Neural progenitor cell (in vitro differentiated cells): ENCODE results near the gene C2orf74. TPM values are rescaled to one million over a fixed set of nuclear protein-coding genes. Genes with fewer than 3 reads are reported as not detected.

Experiments used
- DNase-seq: peaks from one replicate; pipeline ENCODE4 v3.0.0-alpha.2; 2016; ENCODE audit warnings: low spot score
- H2AFZ ChIP-seq: fragments of 200-600 bp; sonication (generic); replicated peaks from 2 replicates; pipeline ENCODE4 v1.6.1; 2016; ENCODE audit warnings: antibody characterized with exemption
- H3F3A ChIP-seq: fragments of 200-600 bp; sonication (generic); 2 replicates; pipeline ENCODE4 v1.6.1; 2016; ENCODE audit warnings: antibody characterized with exemption, low read depth
- H3K27ac ChIP-seq: fragments of 200-600 bp; sonication (generic); 2 replicates; pipeline ENCODE4 v1.5.1; 2016; ENCODE audit warnings: mild to moderate bottlenecking
- H3K27me3 ChIP-seq: fragments of 200-600 bp; sonication (generic); 2 replicates; pipeline ENCODE4 v1.6.1; 2016; ENCODE audit warnings: mild to moderate bottlenecking, moderate library complexity
- H3K36me3 ChIP-seq: fragments of 200-600 bp; sonication (generic); 2 replicates; pipeline ENCODE4 v1.5.1; 2016
- H3K4me1 ChIP-seq: fragments of 200-600 bp; sonication (generic); 2 replicates; pipeline ENCODE4 v1.6.1; 2016; ENCODE audit warnings: mixed run types
- H3K4me2 ChIP-seq: fragments of 200-600 bp; sonication (generic); 2 replicates; pipeline ENCODE4 v1.6.1; 2016
- H3K4me3 ChIP-seq: fragments of 200-600 bp; sonication (generic); 2 replicates; pipeline ENCODE4 v1.5.1; 2016
- H3K79me2 ChIP-seq: fragments of 200-600 bp; sonication (generic); 2 replicates; pipeline ENCODE4 v1.6.1; 2016; ENCODE audit warnings: low read depth
- H3K9ac ChIP-seq: fragments of 200-600 bp; sonication (generic); 2 replicates; pipeline ENCODE4 v1.6.1; 2016
- H3K9me3 ChIP-seq: fragments of 200-600 bp; sonication (generic); 2 replicates; pipeline ENCODE4 v1.5.1; 2016; ENCODE audit warnings: low read depth
- H4K20me1 ChIP-seq: fragments of 200-600 bp; sonication (generic); 2 replicates; pipeline ENCODE4 v1.6.1; 2016; ENCODE audit warnings: low read depth
- H3K27ac Mint-ChIP-seq: 3 replicates; pipeline ENCODE4 v1.8.0; 2021; ENCODE audit warnings: mixed read lengths
- H3K27me3 Mint-ChIP-seq: 2 replicates; pipeline ENCODE4 v1.8.0; 2022; ENCODE audit warnings: low read depth, mild to moderate bottlenecking, inconsistent platforms, moderate library complexity, mixed read lengths; ENCODE audit not compliant: insufficient read depth
- H3K36me3 Mint-ChIP-seq: 3 replicates; pipeline ENCODE4 v1.8.0; 2021; ENCODE audit warnings: mixed read lengths
- H3K4me1 Mint-ChIP-seq: 3 replicates; pipeline ENCODE4 v1.8.0; 2021; ENCODE audit warnings: mixed read lengths
- H3K4me3 Mint-ChIP-seq: 3 replicates; pipeline ENCODE4 v1.8.0; 2021; ENCODE audit warnings: mild to moderate bottlenecking, moderate library complexity, mixed read lengths
- H3K9me3 Mint-ChIP-seq: 3 replicates; pipeline ENCODE4 v1.8.0; 2020; ENCODE audit warnings: mixed read lengths
- CTCF ChIP-seq: fragments of 200-600 bp; sonication (generic); IDR thresholded peaks from 2 replicates; pipeline ENCODE4 v1.5.1; 2017; ENCODE audit warnings: antibody characterized with exemption, mild to moderate bottlenecking
- EZH2 ChIP-seq: fragments of 200-600 bp; sonication (generic); IDR thresholded peaks from 2 replicates; pipeline ENCODE4 v1.6.1; 2017; ENCODE audit warnings: antibody characterized with exemption, mild to moderate bottlenecking, moderate library complexity
- EZH2phosphoT487 ChIP-seq: fragments of 200-600 bp; sonication (generic); IDR thresholded peaks from 2 replicates; pipeline ENCODE4 v1.6.1; 2017; ENCODE audit warnings: antibody characterized with exemption
- total RNA-seq: library from RNA; depleted of rRNA; stranded (reverse); fragments of >200 nt; gene quantifications from 2 replicates; pipeline ENCODE4 v1.2.3, GENCODE V29; 2015; ENCODE audit warnings: low replicate concordance

The C2orf74 gene
- total RNA-seq, 1 donor from 2014 or later = 20.9 TPM

- H3K79me2 ChIP-seq = peaks cover 9% of the 10 kb centered on the region
- no peak overlapping the region for H3K4me2 ChIP-seq
- H4K20me1 ChIP-seq = no peaks in the 10 kb centered on the region
- DNase-seq = no peak
- no peak overlapping the region for H2AFZ ChIP-seq
- Mint-ChIP-seq H3K9me3 (peaks cover 2% of the 10 kb centered on the region), H3K36me3 (peaks cover 24% of the 10 kb centered on the region), H3K27me3 (peaks cover 2% of the 10 kb centered on the region), H3K27ac (no peak overlapping the region), H3K4me1 (peaks cover 5% of the 10 kb centered on the region), H3K4me3 (no peak overlapping the region)
- no peaks in the 10 kb centered on the region for H3K27me3 ChIP-seq
- H3K4me3 ChIP-seq = no peak overlapping the region
- no peaks in the 10 kb centered on the region for H3K4me1 ChIP-seq
- no peaks in the 10 kb centered on the region for H3K36me3 ChIP-seq
- TF ChIP-seq CTCF (no peak), EZH2phosphoT487 (no peak), EZH2 (no peak)
- no peak overlapping the region for H3K9ac ChIP-seq
- H3K9me3 ChIP-seq = no peaks in the 10 kb centered on the region
- no peak overlapping the region for H3K27ac ChIP-seq
- peaks cover 7% of the 10 kb centered on the region for H3F3A ChIP-seq
These were observed 12.9 kb upstream of the C2orf74 start for GRCh38 chr2:61149074-61149473.

GRCh38 chr2:61151436-61151835, 10.6 kb upstream of the C2orf74 start:
- peaks cover 2% of the 10 kb centered on the region for H3K9me3 Mint-ChIP-seq
- no peaks in the 10 kb centered on the region for H3K27me3 ChIP-seq

GRCh38 chr2:61157371-61158003, 4.5 kb upstream of the C2orf74 start:
- no peaks in the 10 kb centered on the region for H3K4me1 Mint-ChIP-seq
- H3K4me3 ChIP-seq = no peak overlapping the region
- no peak for DNase-seq
- H3K27ac Mint-ChIP-seq = no peak overlapping the region
- no peaks in the 10 kb centered on the region for H3K9me3 ChIP-seq
- H3K9ac ChIP-seq = no peak overlapping the region
- peaks cover 4% of the 10 kb centered on the region for H3K36me3 ChIP-seq
- H3K36me3 Mint-ChIP-seq = peaks cover 32% of the 10 kb centered on the region
- no peaks in the 10 kb centered on the region for H3K27me3 ChIP-seq
- no peaks in the 10 kb centered on the region for H4K20me1 ChIP-seq
- TF ChIP-seq EZH2phosphoT487 = no peak
- no peak for TF ChIP-seq EZH2
- TF ChIP-seq CTCF = no peak
- no peak overlapping the region for H3K27ac ChIP-seq
- no peaks in the 10 kb centered on the region for H3K27me3 Mint-ChIP-seq
- H3F3A ChIP-seq = no peaks in the 10 kb centered on the region
- no peaks in the 10 kb centered on the region for H3K4me1 ChIP-seq
- H3K79me2 ChIP-seq = no peaks in the 10 kb centered on the region
- no peak overlapping the region for H3K4me2 ChIP-seq
- H3K4me3 Mint-ChIP-seq = no peak overlapping the region
- H2AFZ ChIP-seq = no peak overlapping the region
- peaks cover 9% of the 10 kb centered on the region for H3K9me3 Mint-ChIP-seq

More at GRCh38 chr2:61151436-61151835, 10.6 kb upstream of the C2orf74 start:
- Histone ChIP-seq H3K9me3 (no peaks in the 10 kb centered on the region), H3K4me2 (no peak overlapping the region), H3K4me3 (no peak overlapping the region), H3K9ac (no peak overlapping the region), H3K4me1 (no peaks in the 10 kb centered on the region), H3K79me2 (no peaks in the 10 kb centered on the region), H4K20me1 (no peaks in the 10 kb centered on the region), H3F3A (peaks cover under 1% of the 10 kb centered on the region), H2AFZ (no peak overlapping the region), H3K27ac (no peak overlapping the region), H3K36me3 (no peaks in the 10 kb centered on the region)
- H3K4me3 Mint-ChIP-seq = no peak overlapping the region
- H3K36me3 Mint-ChIP-seq = peaks cover 25% of the 10 kb centered on the region
- H3K4me1 Mint-ChIP-seq = no peaks in the 10 kb centered on the region
- no peak for DNase-seq
- no peaks in the 10 kb centered on the region for H3K27me3 Mint-ChIP-seq
- TF ChIP-seq EZH2 (no peak), CTCF (no peak), EZH2phosphoT487 (no peak)
- no peak overlapping the region for H3K27ac Mint-ChIP-seq
